MM.1S (cell line): Measurements from ENCODE around the gene EOMES.

Experiments used
- EZH2 ChIP-seq: fragments of 300-600 bp; sonication (generic); optimal IDR thresholded peaks from 2 replicates; pipeline ENCODE3; 2017; ENCODE audit warnings: low read depth, mild to moderate bottlenecking, antibody characterized with exemption, low read length, mixed read lengths
- EZH2phosphoT487 ChIP-seq: fragments of 300-600 bp; sonication (generic); IDR thresholded peaks from 2 replicates; pipeline ENCODE4 v1.6.1; 2018; ENCODE audit warnings: antibody characterized with exemption, low read length

DNA sequence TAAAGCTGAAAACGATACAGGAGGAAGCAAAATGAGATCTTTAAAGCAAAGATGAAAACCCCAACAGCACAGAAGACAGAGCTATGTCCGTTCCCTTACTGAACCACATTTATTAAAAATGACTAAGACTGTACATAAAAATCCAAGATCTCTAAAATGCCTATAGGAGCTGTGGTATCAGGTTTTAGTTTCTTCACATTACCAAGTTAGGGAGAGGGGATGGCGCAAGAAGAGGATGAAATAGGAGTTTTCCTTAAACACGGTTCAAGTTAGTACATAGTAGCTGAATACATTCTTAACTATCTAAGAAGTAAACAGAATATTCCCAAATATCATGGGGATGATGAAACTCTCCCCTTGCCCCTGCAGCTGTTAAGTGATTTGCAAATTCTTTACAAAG lies 6.3 kb downstream of the EOMES start:
- TF ChIP-seq EZH2 = no peak
- no peak for TF ChIP-seq EZH2phosphoT487
